ENCODE measurements around the gene ZC3H12A. TPM values are rescaled to one million over a fixed set of nuclear protein-coding genes. Genes with fewer than 3 reads are reported as not detected.

ZC3H12A gene
- total and polyA plus RNA-seq, 2 experiments from 2014 or later, result 9.0 to 9.3 TPM

- no peak for ATAC-seq
These were observed 18.9 kb upstream of the ZC3H12A start for GRCh38 chr1:37455516-37455915.

More at GRCh38 chr1:37455516-37455915, 18.9 kb upstream of the ZC3H12A start:
- H3K79me2 ChIP-seq (replicated peaks; ENCODE audit: insufficient read depth), result no peaks in the 10 kb centered on the region
- peak overlapping the region; percentile 84 for H2AFZ ChIP-seq
- H4K20me1 ChIP-seq (replicated peaks; ENCODE audit: insufficient read depth), result no peaks in the 10 kb centered on the region
- H3K4me1 ChIP-seq (ENCODE audit: insufficient read depth), result peaks cover 16% of the 10 kb centered on the region
- H3K9me3 Mint-ChIP-seq, result no peaks in the 10 kb centered on the region
- no peak for TF ChIP-seq ZNF114 (CRISPR knock-in tag; IDR thresholded peaks at IDR 0.05)
- TF ChIP-seq CREB1 (CRISPR knock-in tag; IDR thresholded peaks at IDR 0.05; ENCODE audit: low read depth), result no peak
- TF ChIP-seq NANOG (IDR thresholded peaks at IDR 0.05; ENCODE audit: borderline replicate concordance), result no peak
- TF ChIP-seq ZNF462 (CRISPR knock-in tag; IDR thresholded peaks at IDR 0.05), result no peak
- no peak for TF ChIP-seq REST (IDR thresholded peaks at IDR 0.05; ENCODE audit: unreplicated experiment)
- TF ChIP-seq ETS1 (IDR thresholded peaks at IDR 0.05), result no peak
- no peak for TF ChIP-seq JUNB (IDR thresholded peaks at IDR 0.05; ENCODE audit: unreplicated experiment)
- TF ChIP-seq STAT1 (IDR thresholded peaks at IDR 0.05; ENCODE audit: unreplicated experiment), result no peak
- TF ChIP-seq CTCF (conservative IDR thresholded peaks at IDR 0.05; ENCODE audit: low read depth in 2 of 2), result no peak
- no peaks in the 10 kb centered on the region for H3K27me3 ChIP-seq (ENCODE audit: insufficient read depth)
- no peak for DNase-seq (ENCODE audit: low spot score)
- no peak overlapping the region for H3K27ac Mint-ChIP-seq
- no peaks in the 10 kb centered on the region for H3K9me2 ChIP-seq (ENCODE audit: insufficient read depth)
- H3K27ac ChIP-seq (ENCODE audit: low read depth), result peak overlapping the region; percentile 57; the same call in 1 of the 2 replicates
- no peaks in the 10 kb centered on the region for H3K36me3 ChIP-seq (ENCODE audit: insufficient read depth)
- peaks cover 9% of the 10 kb centered on the region for H3K27me3 Mint-ChIP-seq (ENCODE audit: insufficient read depth, low read depth, poor library complexity)
- H3K4me3 Mint-ChIP-seq, result no peak overlapping the region
- no peaks in the 10 kb centered on the region for H3F3A ChIP-seq (replicated peaks; ENCODE audit: low read depth)
- peaks cover 28% of the 10 kb centered on the region for H3K4me1 Mint-ChIP-seq
- no peak overlapping the region for H3K4me3 ChIP-seq
- H3K36me3 Mint-ChIP-seq (ENCODE audit: low read depth), result no peaks in the 10 kb centered on the region
- H3K4me2 ChIP-seq, result no peak overlapping the region

Data from GM23338 (cell line).